Activated effector memory CD4-positive, alpha-beta T cell treated with anti-CD3 and anti-CD28 coated beads, Interleukin-2, amount 50 U/mL, for 16 hours (primary cell): ENCODE measurements around the gene ECHS1.

Source experiments
- DNase-seq: peaks from one replicate; pipeline ENCODE4 v3.0.0-alpha.2; 2020

Gene ECHS1

GRCh38 chr10:133373174-133374090 is at the start of gene ECHS1:
Gene ECHS1 (minus strand): TSS chr10:133373354. CDS start chr10:133373333, 21 bp downstream.
- peak; percentile 97 for DNase-seq

DNA sequence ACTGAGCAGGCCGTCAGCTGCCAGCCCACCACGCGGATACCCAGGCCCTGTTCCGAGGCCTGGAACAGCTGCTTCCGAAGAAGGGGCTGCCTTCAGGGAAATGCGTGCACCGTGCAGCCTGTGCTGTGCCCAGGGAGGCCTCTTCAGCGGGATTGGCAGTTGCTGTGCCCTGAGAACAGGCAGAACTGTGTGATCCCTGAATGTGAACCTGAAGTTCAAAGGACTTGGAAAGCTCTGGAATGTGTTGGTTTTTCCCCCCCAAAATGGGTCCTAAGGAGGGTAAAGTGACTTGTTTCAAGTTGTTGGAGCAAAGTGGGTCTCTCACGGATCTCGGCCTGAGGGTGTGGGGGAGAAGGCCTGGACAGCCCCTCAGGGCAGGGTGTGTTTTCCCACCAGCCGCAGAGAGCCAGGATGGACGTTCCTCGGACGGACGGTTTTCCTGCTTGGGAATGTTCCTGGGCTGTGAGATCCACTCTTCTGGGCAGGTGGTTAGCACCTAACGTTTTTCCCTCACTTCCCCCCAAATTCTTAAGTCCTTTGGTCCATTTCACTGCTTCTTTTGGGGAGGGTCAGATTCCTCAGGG is 49.2 kb upstream of the ECHS1 start:
- DNase-seq = no peak

GRCh38 chr10:133421336-133422222 is 48.4 kb upstream of the ECHS1 start:
- DNase-seq = peak; percentile 58

- DNase-seq = no peak
These were observed 47.4 kb upstream of the ECHS1 start for GRCh38 chr10:133420579-133420978.

DNA sequence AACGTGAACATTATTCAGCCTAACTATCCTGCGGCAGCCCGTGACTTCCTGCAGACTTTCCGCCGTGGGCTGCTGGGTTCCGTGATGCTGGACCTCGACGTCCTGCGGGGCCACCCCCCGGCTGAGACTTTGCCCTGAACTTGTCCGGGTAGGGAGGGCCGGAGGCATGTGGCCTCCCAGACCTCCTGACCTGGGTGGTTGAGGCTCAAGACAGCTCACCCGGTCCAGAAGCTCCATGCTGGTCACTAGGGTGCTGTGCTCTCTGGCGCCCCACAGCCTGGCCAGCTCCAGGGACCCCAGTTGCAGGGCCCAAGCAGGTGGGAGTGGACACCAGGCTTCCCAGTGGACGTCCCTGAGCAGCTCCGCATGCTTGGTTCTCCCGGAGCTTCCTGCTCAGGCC is 46.9 kb upstream of the ECHS1 start:
- peak; percentile 59 for DNase-seq

GRCh38 chr10:133419211-133419950 is 46.2 kb upstream of the ECHS1 start:
- DNase-seq = no peak

DNA sequence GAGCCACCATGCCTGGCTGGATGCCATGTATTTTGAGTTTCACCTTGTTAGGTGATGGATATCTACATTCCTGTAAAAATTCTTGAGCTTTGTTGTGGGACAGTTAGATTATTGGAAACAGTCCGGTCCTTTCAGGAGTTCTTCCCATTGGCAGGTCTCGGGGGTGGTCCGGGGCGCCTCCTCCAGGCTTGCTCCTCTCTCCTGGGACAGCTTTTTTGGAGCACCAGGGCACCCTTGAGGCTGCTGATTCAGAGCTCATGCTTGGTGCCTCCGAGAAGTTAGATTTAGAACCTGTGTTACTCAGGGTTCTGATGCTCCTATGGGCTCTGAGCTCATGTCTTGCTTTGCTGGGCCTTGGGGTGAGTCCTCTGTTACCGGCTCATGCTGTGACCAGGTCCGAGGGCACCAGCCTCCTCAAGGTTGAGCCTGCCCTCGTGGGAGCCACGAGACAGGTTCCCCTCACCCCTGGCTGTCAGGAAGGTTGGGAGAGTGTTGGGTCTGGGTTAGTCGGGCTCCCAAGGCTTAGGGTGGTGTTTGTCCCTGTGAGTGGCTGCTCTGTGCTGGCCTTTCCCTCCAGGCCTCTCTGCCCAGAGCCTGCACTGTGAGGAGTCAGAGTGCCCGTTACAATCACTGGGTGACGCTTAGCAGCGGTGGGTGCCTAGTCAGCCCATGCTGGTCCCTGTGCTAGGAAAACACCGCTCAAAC is 45.3 kb upstream of the ECHS1 start:
- DNase-seq = no peak

- no peak for DNase-seq
These were observed 42.6 kb upstream of the ECHS1 start for GRCh38 chr10:133415752-133416151.

- DNase-seq = peak; percentile 49
These were observed 41.2 kb upstream of the ECHS1 start for GRCh38 chr10:133414401-133414800.

DNA sequence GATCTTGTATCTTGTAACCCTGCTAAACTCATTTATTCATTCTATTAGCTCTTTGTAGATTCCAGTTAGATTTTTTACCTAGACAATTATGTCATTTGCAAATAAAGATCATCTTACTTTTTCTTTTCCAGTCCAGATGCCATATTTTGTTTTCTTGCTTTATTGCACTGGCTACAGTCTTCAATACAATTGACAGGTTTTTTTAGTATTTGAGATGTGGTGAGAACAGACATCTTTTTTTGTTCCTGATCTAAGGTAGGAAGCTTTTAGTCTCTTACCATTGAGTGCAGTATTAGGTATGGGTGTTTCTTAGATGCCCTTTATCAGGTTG is 39.2 kb upstream of the ECHS1 start:
- no peak for DNase-seq

- no peak for DNase-seq
These were observed 38.6 kb upstream of the ECHS1 start for GRCh38 chr10:133411523-133412380.

- DNase-seq = peak; percentile 22
These were observed 32.8 kb upstream of the ECHS1 start for GRCh38 chr10:133405844-133406527.

DNA sequence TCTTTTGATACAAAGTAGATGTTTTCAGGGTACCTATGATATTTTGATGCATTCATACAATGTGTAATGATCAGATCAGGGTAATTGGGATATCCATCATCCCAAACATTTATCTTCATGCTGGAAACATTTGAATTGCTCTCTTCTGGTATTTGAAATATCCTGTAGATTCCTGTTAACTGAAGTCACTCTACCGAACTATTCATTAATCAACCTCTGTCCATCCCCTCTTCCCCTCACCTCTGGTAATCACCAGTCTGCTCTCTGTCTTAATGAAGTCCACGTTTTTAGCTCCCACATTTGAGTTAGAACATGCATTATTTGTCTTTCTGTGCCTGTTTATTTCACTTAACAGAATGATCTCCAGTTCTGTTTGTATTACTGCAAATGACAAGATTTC is 32.1 kb upstream of the ECHS1 start:
- no peak for DNase-seq

DNA sequence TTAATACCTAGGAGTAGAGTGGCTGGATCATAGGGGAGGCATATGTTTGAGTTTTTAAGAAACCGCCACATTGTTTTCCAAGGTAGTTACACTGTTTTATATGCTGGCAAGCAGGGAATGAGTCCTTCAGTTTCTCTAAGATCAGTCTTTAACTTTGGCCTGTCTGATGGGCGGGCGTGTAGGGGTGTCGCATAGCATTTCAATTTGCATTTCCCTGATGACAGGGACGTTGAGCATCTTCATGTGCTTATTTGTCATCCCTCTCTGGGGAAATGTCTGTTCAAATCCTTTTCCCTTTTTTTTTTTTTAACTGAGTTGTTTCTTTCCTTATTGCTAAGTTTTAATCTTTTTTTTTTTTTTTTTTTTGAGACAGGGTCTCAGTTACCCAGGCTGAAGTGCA is 30.6 kb upstream of the ECHS1 start:
- DNase-seq = no peak

GRCh38 chr10:133403359-133403758 is 30.2 kb upstream of the ECHS1 start:
- DNase-seq = peak; percentile 24

DNA sequence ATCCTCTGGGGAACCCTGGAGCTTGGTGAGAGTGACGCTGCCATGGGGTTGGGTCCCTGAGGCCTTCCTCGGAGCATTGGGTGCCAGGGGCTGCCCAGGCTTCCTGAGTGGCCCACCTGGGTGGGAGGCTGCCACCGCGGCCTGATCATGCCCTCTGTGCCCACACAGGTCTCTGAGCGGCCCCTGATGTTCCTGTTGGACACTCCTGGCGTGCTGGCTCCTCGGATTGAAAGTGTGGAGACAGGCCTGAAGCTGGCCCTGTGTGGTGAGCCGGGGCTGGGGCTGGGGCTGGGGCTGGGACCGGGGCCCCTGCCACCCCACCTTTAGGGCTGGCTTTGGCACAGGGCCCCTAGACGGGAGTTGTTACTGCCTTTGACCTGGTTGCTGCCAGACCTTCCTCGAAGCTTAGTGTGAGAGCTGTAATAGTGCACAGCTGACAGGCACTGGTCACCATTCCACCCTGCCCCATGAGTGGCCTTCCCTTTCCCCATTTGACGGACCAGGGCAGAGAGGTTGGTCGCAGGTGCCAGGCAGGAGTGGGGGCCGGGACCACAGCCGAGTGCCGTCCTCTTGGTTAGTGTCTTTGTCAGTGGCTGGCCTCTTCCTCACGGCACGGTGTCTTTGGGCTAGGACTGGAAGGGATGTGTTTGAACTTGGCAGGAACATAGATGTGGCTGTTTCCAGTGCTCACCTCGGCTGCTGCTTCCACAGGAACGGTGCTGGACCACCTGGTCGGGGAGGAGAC is 29.0 kb upstream of the ECHS1 start:
- DNase-seq = peak; percentile 60

GRCh38 chr10:133401500-133401899 is 28.3 kb upstream of the ECHS1 start:
- DNase-seq = peak; percentile 59

- peak; percentile 59 for DNase-seq
These were observed 27.7 kb upstream of the ECHS1 start for GRCh38 chr10:133400624-133401424.

DNA sequence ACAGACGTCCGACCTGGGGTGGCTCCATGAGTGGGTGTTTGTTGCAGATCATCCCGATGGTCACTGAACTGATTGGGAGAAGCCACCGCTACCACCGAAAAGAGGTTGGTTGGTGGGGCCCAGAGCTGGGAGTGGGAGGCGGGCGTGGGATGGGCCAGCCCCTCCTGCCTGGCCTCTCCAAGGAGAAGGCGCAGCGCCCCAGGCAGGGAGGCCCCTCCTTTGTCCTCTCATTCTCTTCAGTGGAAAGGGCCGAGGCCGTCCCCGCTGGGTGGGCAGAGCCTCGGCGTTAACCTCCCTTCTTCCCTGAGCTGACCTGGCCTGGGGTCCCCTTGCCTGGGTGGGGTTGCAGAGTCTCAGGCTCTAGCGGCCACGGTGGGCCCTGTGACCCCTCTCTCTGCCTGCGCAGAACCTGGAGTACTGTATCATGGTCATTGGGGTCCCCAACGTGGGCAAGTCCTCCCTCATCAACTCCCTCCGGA is 26.0 kb upstream of the ECHS1 start:
- peak; percentile 54 for DNase-seq
